MM.1S (cell line): Measurements from ENCODE around the gene MYH6.

Experiments
- DNase-seq: peaks from one replicate; pipeline ENCODE4 v3.0.0-alpha.2; 2015
- H2AFZ ChIP-seq: fragments of 300-600 bp; sonication (generic); 2 replicates; pipeline ENCODE4 v1.6.0; 2016; ENCODE audit warnings: antibody characterized with exemption, low read length
- H3F3A ChIP-seq: fragments of 300-600 bp; sonication (generic); 2 replicates; pipeline ENCODE4 v1.6.1; 2016; ENCODE audit warnings: mild to moderate bottlenecking, antibody characterized with exemption, low read length, moderate library complexity, mixed read lengths; ENCODE audit not compliant: insufficient read depth
- H3K27ac ChIP-seq: fragments of 300-600 bp; sonication (generic); 2 replicates; pipeline ENCODE4 v1.5.1; 2016; ENCODE audit warnings: mild to moderate bottlenecking, low read length
- H3K27me3 ChIP-seq: fragments of 300-600 bp; sonication (generic); replicated peaks from 2 replicates; pipeline ENCODE4 v1.6.0; 2016; ENCODE audit warnings: low read length; ENCODE audit not compliant: insufficient read depth
- H3K36me3 ChIP-seq: fragments of 300-600 bp; sonication (generic); replicated peaks from 2 replicates; pipeline ENCODE4 v1.6.1; 2016; ENCODE audit warnings: mild to moderate bottlenecking, low read length, mixed read lengths; ENCODE audit not compliant: insufficient read depth
- H3K4me1 ChIP-seq: fragments of 300-600 bp; sonication (generic); 2 replicates; pipeline ENCODE4 v1.6.1; 2016; ENCODE audit warnings: low read length, mixed read lengths
- H3K4me2 ChIP-seq: fragments of 300-600 bp; sonication (generic); 2 replicates; pipeline ENCODE4 v1.6.0; 2016; ENCODE audit warnings: low read depth, low read length
- H3K4me3 ChIP-seq: fragments of 300-600 bp; sonication (generic); 2 replicates; pipeline ENCODE4 v1.5.1; 2016; ENCODE audit warnings: low read length, mixed read lengths
- H3K79me2 ChIP-seq: fragments of 300-600 bp; sonication (generic); 2 replicates; pipeline ENCODE4 v1.6.1; 2016; ENCODE audit warnings: mixed run types, low read length, mixed read lengths
- H3K9ac ChIP-seq: fragments of 300-600 bp; sonication (generic); 2 replicates; pipeline ENCODE4 v1.6.1; 2016; ENCODE audit warnings: low read length, mixed read lengths
- H3K9me2 ChIP-seq: fragments of 300-600 bp; sonication (generic); replicated peaks from 2 replicates; pipeline ENCODE4 v1.6.1; 2016; ENCODE audit warnings: mild to moderate bottlenecking, low read length, mixed read lengths; ENCODE audit not compliant: insufficient read depth
- H3K9me3 ChIP-seq: fragments of 300-600 bp; sonication (generic); replicated peaks from 2 replicates; pipeline ENCODE4 v1.6.1; 2016; ENCODE audit warnings: mild to moderate bottlenecking, low read length, mixed read lengths; ENCODE audit not compliant: insufficient read depth
- H4K20me1 ChIP-seq: fragments of 300-600 bp; sonication (generic); 2 replicates; pipeline ENCODE4 v1.6.1; 2016; ENCODE audit warnings: mild to moderate bottlenecking, low read length, moderate library complexity, mixed read lengths; ENCODE audit not compliant: insufficient read depth
- CTCF ChIP-seq: fragments of 300-600 bp; sonication (generic); IDR thresholded peaks from 2 replicates; pipeline ENCODE4 v1.5.1; 2016; ENCODE audit warnings: antibody characterized with exemption, low read length, mixed read lengths
- EZH2 ChIP-seq: fragments of 300-600 bp; sonication (generic); optimal IDR thresholded peaks from 2 replicates; pipeline ENCODE3; 2017; ENCODE audit warnings: low read depth, mild to moderate bottlenecking, antibody characterized with exemption, low read length, mixed read lengths
- EZH2phosphoT487 ChIP-seq: fragments of 300-600 bp; sonication (generic); IDR thresholded peaks from 2 replicates; pipeline ENCODE4 v1.6.1; 2018; ENCODE audit warnings: antibody characterized with exemption, low read length

MYH6 gene

GRCh38 chr14:23450379-23450778, 42.3 kb upstream of the MYH6 start:
- Histone ChIP-seq H3F3A (no peaks in the 10 kb centered on the region), H3K4me3 (no peak overlapping the region), H3K4me1 (no peaks in the 10 kb centered on the region), H3K4me2 (no peak overlapping the region), H3K79me2 (no peaks in the 10 kb centered on the region), H4K20me1 (no peaks in the 10 kb centered on the region), H3K27me3 (no peaks in the 10 kb centered on the region), H2AFZ (no peak overlapping the region), H3K36me3 (no peaks in the 10 kb centered on the region), H3K9ac (no peak overlapping the region), H3K27ac (no peak overlapping the region), H3K9me3 (no peaks in the 10 kb centered on the region), H3K9me2 (no peaks in the 10 kb centered on the region)
- no peak for TF ChIP-seq EZH2phosphoT487
- TF ChIP-seq CTCF = no peak
- TF ChIP-seq EZH2 = no peak
- no peak for DNase-seq

GRCh38 chr14:23449314-23449713, 41.2 kb upstream of the MYH6 start:
- Histone ChIP-seq H3K4me2 (no peak overlapping the region), H3K79me2 (no peaks in the 10 kb centered on the region), H3K4me1 (no peaks in the 10 kb centered on the region), H3K27me3 (no peaks in the 10 kb centered on the region), H3K9me3 (no peaks in the 10 kb centered on the region), H4K20me1 (no peaks in the 10 kb centered on the region), H3K36me3 (no peaks in the 10 kb centered on the region), H3K9me2 (no peaks in the 10 kb centered on the region), H3K27ac (no peak overlapping the region), H3K4me3 (no peak overlapping the region), H2AFZ (no peak overlapping the region), H3K9ac (no peak overlapping the region), H3F3A (no peaks in the 10 kb centered on the region)
- DNase-seq = no peak
- TF ChIP-seq EZH2 (no peak), EZH2phosphoT487 (no peak), CTCF (no peak)

- TF ChIP-seq CTCF (no peak), EZH2phosphoT487 (no peak), EZH2 (no peak)
- H3K4me3 ChIP-seq = no peak overlapping the region
- no peaks in the 10 kb centered on the region for H3F3A ChIP-seq
- no peaks in the 10 kb centered on the region for H3K79me2 ChIP-seq
- H3K9ac ChIP-seq = no peak overlapping the region
- H3K4me2 ChIP-seq = no peak overlapping the region
- H3K9me2 ChIP-seq = no peaks in the 10 kb centered on the region
- no peaks in the 10 kb centered on the region for H3K27me3 ChIP-seq
- H3K36me3 ChIP-seq = no peaks in the 10 kb centered on the region
- DNase-seq = no peak
- H4K20me1 ChIP-seq = no peaks in the 10 kb centered on the region
- no peaks in the 10 kb centered on the region for H3K9me3 ChIP-seq
- no peak overlapping the region for H3K27ac ChIP-seq
- no peak overlapping the region for H2AFZ ChIP-seq
- no peaks in the 10 kb centered on the region for H3K4me1 ChIP-seq
Observed at GRCh38 chr14:23447361-23448350, 39.6 kb upstream of the MYH6 start.
